Measurements from ENCODE around the gene AFF2. TPM values are rescaled to one million over a fixed set of nuclear protein-coding genes. Genes with fewer than 3 reads are reported as not detected.

Gene AFF2
- total RNA-seq, 1 donor from 2014 or later = 0.27 TPM

GRCh38 chrX:148647651-148648050, 147.2 kb downstream of the AFF2 start:
- H3K9me3 ChIP-seq (replicated peaks) = no peaks in the 10 kb centered on the region
- H3K4me3 ChIP-seq = no peak overlapping the region
- no peak overlapping the region for H3K27ac ChIP-seq (replicated peaks)
- DNase-seq = no peak
- TF ChIP-seq CTCF (IDR thresholded peaks at IDR 0.05; ENCODE audit: borderline replicate concordance) = no peak
- intact Hi-C loops (cut with micrococcal nuclease) = no loop called here
- H3K27me3 ChIP-seq (ENCODE audit: low read depth) = no peaks in the 10 kb centered on the region
- H3K4me1 ChIP-seq = no peaks in the 10 kb centered on the region
- no peaks in the 10 kb centered on the region for H3K36me3 ChIP-seq

- no peak for DNase-seq
- no peak overlapping the region for H3K27ac ChIP-seq (replicated peaks)
- H3K4me3 ChIP-seq = no peak overlapping the region
- no peaks in the 10 kb centered on the region for H3K36me3 ChIP-seq
- no peaks in the 10 kb centered on the region for H3K27me3 ChIP-seq (ENCODE audit: low read depth)
- H3K4me1 ChIP-seq = no peaks in the 10 kb centered on the region
- TF ChIP-seq CTCF (IDR thresholded peaks at IDR 0.05; ENCODE audit: borderline replicate concordance) = no peak
- intact Hi-C loops (cut with micrococcal nuclease) = no loop called here
- H3K9me3 ChIP-seq (replicated peaks) = no peaks in the 10 kb centered on the region
Observed at GRCh38 chrX:148649145-148649795, 148.9 kb downstream of the AFF2 start.

GRCh38 chrX:148658115-148658730, 157.8 kb downstream of the AFF2 start:
- intact Hi-C loops (cut with micrococcal nuclease) = no loop called here
- Histone ChIP-seq H3K4me1 (no peaks in the 10 kb centered on the region), H3K27me3 (ENCODE audit: low read depth) (no peaks in the 10 kb centered on the region), H3K9me3 (replicated peaks) (no peaks in the 10 kb centered on the region), H3K27ac (replicated peaks) (no peak overlapping the region), H3K36me3 (no peaks in the 10 kb centered on the region), H3K4me3 (no peak overlapping the region)
- DNase-seq = no peak
- no peak for TF ChIP-seq CTCF (IDR thresholded peaks at IDR 0.05; ENCODE audit: borderline replicate concordance)

GRCh38 chrX:148659481-148659880, 159.1 kb downstream of the AFF2 start:
- H3K9me3 ChIP-seq (replicated peaks) = no peaks in the 10 kb centered on the region
- H3K27ac ChIP-seq (replicated peaks) = no peak overlapping the region
- H3K4me1 ChIP-seq = no peaks in the 10 kb centered on the region
- intact Hi-C loops (cut with micrococcal nuclease) = no loop called here
- no peaks in the 10 kb centered on the region for H3K27me3 ChIP-seq (ENCODE audit: low read depth)
- TF ChIP-seq CTCF (IDR thresholded peaks at IDR 0.05; ENCODE audit: borderline replicate concordance) = no peak
- no peaks in the 10 kb centered on the region for H3K36me3 ChIP-seq
- DNase-seq = no peak
- no peak overlapping the region for H3K4me3 ChIP-seq

- Histone ChIP-seq H3K27me3 (ENCODE audit: low read depth) (no peaks in the 10 kb centered on the region), H3K9me3 (replicated peaks) (no peaks in the 10 kb centered on the region), H3K27ac (replicated peaks) (no peak overlapping the region), H3K4me3 (no peak overlapping the region), H3K4me1 (no peaks in the 10 kb centered on the region), H3K36me3 (no peaks in the 10 kb centered on the region)
- no peak for TF ChIP-seq CTCF (IDR thresholded peaks at IDR 0.05; ENCODE audit: borderline replicate concordance)
- intact Hi-C loops (cut with micrococcal nuclease) = no loop called here
- no peak for DNase-seq
Observed at GRCh38 chrX:148661035-148661434, 160.6 kb downstream of the AFF2 start.

Data from left ventricle myocardium inferior (tissue), 1 donor.